Fibroblast of villous mesenchyme (primary cell): Measurements from ENCODE around the gene MAP3K2. TPM values are rescaled to one million over a fixed set of nuclear protein-coding genes. Genes with fewer than 3 reads are reported as not detected.

Experiments used
- DNase-seq: peaks from one replicate; pipeline ENCODE4 v3.0.0-alpha.2; 2010; ENCODE audit warnings: low read depth
- H3K4me3 ChIP-seq: 2 replicates; pipeline ENCODE4 v1.5.1; 2011; ENCODE audit warnings: low read depth, mild to moderate bottlenecking, low read length
- CTCF ChIP-seq: IDR thresholded peaks from 2 replicates; pipeline ENCODE4 v1.5.1; 2012; ENCODE audit warnings: low read depth, mild to moderate bottlenecking, low read length; ENCODE audit not compliant: insufficient read depth
- total RNA-seq: library from RNA; depleted of rRNA; stranded (reverse); fragments of >200 nt; gene quantifications from 2 replicates; pipeline ENCODE4 v1.2.3, GENCODE V29; 2012

Gene MAP3K2
- total RNA-seq, 1 donor, result 38.4 TPM

- no peak for TF ChIP-seq CTCF
Observed at GRCh38 chr2:127428815-127429109, 41.0 kb upstream of the MAP3K2 start.

GRCh38 chr2:127428057-127428814 lies 40.5 kb upstream of the MAP3K2 start:
- H3K4me3 ChIP-seq, result no peak overlapping the region
- no peak for DNase-seq
- TF ChIP-seq CTCF, result no peak

More at GRCh38 chr2:127428815-127429109, 41.0 kb upstream of the MAP3K2 start:
- no peak for DNase-seq
- no peak overlapping the region for H3K4me3 ChIP-seq

GRCh38 chr2:127427376-127428056 lies 39.7 kb upstream of the MAP3K2 start:
- no peak for TF ChIP-seq CTCF
- DNase-seq, result no peak
- no peak overlapping the region for H3K4me3 ChIP-seq

- H3K4me3 ChIP-seq, result no peak overlapping the region
- no peak for DNase-seq
- no peak for TF ChIP-seq CTCF
Observed at GRCh38 chr2:127426501-127427354, 39.0 kb upstream of the MAP3K2 start.

GRCh38 chr2:127425540-127426490 lies 38.0 kb upstream of the MAP3K2 start:
- H3K4me3 ChIP-seq, result no peak overlapping the region
- no peak for DNase-seq
- no peak for TF ChIP-seq CTCF
